Medulla oblongata (tissue), 1 donor: ENCODE measurements around the gene MTHFS.
"Not testable (repeated sequence)": the region's sequence is repeated elsewhere in the genome, so short reads cannot be mapped to it uniquely, and the experiment has no call there.

Experiments used
- DNase-seq: peaks from one replicate; pipeline ENCODE4 v3.0.0-alpha.2; 2015; ENCODE audit errors: extremely low spot score

MTHFS gene

DNA sequence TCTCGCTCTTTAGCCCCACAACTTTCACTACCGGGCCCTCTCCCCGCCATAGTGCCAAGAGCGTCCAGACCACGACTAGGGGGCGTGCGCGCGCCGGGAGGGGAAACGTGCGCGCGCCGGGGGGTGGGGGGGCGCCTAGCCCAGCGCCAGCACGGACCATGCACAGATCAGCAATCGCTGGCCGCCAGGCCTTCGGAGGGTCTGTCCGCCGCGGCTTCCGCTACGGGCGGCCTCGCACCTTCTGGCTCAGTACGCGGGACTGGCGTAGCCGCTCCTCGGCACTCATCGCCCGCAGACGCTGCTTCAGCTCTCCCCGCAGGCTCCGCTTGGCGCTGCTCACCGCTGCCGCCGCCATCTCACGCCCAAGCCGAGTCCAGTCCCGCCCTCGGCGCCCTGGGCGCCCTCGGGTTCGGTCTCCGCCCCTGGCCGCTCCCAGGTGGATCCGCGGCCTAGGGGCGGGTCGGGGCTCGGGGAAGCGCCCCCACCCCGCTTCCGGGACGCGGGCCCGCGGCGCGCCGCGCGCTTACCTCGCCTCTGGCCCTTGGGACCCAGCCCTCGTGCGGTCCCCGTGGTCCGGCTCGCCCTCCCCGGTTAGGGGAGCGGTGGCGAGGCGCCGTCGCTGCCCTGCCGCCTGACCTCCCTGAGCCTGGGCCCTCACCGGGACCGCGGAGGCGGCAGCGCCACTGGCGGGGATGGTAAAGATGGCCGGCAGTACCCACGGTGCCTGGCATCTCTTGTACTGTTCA, at the start of gene MTHFS:
MTHFS (minus strand) TSS at position 381 of the 746 bp plus-strand sequence; CDS start at position 355, 26 bp downstream.
- peak; percentile 87 for DNase-seq

DNA sequence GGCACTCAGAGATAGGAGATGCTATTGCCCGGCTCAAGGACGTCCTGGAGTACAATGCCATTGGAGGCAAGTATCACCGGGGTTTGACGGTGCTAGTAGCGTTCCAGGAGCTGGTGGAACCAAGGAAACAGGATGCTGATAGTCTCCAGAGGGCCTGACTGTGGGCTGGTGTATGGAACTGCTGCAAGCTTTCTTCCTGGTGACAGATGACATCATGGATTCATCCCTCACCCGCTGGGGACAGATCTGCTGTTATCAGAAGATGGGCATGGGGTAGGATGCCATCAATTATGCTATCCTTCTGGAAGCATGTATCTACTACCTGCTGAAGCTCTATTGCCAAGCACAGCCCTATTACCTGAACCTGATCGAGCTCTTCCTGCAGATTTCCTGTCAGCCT, 47.8 kb upstream of the MTHFS start:
- DNase-seq = no peak

DNA sequence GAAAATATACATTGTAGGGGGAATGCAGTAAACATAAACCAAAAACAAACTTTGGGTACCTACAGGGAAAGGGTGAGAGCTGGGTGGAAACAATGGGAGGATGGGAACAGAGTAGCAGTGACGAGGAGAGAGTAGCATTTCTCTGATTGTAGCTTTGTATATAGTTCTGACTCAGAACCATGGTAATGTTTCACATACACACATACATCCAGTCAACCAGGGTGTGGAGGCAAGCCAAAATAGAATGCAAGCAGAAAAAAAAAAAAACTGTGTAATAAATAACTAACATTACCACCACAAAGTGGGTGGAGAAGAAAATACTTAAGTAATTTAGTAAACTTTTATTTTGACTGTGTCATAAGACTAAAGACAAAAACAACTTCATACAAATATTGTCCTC, 47.0 kb upstream of the MTHFS start:
- DNase-seq = no peak

DNA sequence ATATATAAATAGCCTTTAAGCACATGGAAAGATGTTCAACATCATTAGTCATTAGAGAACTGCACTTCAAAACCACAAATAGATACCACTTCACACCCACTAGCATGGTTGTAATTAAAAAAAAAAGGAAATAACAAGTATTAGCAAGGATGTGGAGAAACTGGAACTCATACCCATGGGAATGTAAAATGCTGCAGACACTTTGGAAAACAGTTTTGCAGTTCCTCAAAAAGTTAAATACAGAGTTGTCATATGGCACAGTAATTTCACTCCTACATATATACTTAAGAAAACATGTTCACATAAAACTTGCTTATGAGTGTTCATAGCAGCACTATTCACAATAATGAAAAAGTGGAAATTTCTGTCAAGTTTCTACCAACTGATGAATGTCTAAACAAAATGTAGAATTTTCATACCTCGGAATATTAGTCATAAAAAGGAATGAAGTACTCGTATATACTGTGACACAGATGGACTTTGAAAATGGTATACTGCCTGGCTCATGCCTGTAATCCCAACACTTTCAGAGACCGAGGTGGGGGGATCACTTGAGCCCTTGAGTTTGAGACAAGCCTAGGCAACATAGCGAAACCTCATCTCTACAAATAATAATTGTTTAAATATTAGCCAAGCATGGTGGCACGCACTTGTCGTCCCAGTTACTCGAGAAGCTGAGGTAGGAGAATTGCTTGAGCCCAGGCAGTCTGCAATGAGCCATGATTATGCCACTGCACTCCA, 46.1 kb upstream of the MTHFS start:
- no peak for DNase-seq

DNA sequence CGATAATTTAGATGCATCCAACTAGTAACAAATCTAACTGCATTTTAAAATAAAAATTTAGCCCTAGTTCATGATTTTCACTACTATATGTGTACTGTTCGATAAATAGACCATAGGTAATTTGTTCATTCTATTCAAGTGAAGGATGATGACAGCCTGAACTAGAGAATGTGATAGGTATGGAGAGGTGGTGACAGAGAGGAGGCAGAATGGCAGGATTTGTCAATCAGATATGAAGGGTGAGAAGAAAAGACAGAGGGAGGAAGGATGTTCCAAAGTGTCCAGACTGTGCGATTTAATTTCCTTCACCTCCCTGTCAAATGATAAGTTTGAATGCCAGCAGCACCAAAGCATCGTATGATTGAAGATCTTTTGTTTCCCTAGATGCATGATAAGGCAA, 42.6 kb upstream of the MTHFS start:
- DNase-seq = no peak

DNA sequence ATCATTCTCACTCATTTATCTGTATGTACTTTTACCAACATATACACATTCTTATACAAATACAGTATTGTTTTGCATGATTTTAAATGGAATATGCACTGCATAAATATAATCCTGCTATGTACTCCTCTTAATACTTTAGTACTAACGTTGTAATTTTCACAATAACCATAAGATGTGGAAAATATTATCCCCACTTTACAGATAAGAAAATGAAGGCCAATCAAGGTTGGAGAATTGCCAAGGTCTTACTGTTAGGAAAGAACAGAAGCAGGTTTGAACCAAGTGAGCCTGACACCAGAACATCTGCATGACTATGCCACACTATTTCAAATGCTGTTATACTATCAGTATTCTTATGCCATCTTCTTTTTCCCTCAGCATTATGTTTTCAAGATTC, 41.3 kb upstream of the MTHFS start:
- no peak for DNase-seq

DNA sequence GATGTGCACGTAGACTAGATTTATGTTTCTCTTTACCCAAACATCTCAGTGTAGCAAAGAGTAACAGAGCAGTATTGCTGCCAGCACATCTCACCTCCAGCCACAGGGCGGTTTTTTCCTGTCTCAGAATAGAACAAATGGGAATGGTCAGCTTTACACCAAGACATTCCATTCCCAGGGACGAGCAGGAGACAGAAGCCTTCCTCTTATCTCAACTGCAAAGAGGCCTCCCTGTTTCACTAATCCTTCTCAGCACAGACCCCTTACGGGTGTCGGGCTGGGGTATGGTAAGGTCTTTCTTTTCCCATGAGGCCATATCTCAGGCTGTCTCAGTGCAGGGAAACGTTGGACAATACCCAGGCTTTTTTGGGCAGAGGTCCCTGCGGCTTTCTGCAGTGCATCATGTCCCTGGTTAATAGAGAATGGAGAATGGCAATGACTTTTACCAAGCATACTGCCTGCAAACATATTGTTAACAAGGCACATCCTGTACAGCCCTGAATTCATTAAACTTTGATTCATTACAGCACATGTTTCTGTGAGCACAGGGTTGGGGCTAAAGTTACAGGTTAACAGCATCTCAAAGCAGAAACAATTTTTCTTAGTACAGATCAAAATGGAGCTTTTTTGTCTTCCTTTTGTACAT, 38.9 kb upstream of the MTHFS start:
- DNase-seq = not testable (repeated sequence)

DNA sequence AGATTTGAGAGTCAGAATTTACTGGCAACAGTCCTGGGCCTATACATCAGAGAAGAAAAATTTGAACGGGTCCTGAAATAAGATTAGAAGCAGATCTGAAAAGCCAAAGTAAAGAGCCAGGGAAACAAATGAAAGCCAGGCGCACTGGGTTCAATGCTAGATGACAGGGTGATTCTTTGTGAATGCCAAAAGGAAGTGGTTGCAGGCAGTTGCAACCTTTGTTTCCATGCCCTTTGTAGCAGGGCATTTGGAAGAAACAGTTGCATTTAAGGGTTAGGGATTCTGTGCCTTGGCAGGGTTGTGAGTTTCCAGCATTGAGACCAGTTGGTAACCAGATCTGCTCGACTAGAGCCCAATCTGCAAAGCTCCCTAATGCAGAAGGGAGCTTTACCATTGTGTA, 36.4 kb upstream of the MTHFS start:
- DNase-seq = no peak

DNA sequence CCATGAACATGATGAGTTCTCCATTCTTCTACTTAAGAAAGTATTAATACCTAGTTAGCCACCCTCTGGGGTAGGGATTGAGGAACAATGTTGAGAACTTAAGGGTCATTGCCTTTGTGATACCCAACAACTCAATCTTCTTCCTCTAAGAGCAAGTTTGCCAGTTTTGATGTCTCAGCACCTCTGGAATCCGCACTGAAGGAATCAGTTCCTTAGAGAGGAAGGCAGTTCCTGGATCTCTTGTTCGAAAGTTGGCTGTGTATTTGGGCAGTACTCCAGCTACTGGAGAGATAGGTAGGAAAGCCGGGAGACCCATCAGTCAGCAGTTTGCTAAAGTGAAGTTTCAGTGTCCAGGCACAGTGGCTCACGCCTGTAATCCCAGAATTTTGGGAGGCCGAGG, 35.6 kb upstream of the MTHFS start:
- DNase-seq = peak; percentile 35

DNA sequence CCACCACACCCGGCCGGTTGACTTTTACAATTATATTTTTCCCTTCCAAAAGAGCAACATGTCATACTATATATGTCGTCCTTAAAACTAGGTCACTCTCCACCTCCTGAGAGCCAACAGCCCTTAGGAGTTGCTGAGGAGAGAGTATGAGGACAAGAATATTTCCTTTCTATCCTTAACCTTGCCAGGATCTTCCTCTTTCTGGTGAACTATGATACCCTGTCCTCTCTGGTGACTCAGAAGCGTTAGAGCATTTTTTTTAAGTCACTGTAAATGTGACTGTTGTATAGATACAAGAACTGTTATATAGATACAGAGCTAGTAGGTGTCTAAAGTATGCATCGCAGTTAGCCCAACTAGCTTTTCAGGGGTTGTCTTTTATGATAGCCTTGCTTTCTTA, 33.7 kb upstream of the MTHFS start:
- no peak for DNase-seq

DNA sequence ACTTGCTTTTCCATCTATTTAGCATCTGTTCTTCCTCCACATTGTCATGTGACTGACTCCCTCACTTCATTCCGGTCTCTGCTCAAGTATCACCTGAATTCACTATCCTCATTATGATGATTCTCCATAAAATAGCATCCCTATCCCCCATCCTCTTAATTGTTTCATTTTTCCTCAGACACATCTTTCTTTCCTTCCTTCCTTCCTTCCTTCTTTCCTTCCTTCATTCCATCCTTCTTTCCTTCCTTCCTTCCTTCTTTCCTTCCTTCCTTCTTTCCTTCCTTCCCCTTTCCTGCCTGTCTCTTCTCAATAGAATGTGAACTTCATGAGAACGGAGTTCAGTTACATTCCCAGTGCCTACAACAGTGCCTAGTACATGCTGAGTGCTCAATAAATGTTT, 32.6 kb upstream of the MTHFS start:
- DNase-seq = no peak

DNA sequence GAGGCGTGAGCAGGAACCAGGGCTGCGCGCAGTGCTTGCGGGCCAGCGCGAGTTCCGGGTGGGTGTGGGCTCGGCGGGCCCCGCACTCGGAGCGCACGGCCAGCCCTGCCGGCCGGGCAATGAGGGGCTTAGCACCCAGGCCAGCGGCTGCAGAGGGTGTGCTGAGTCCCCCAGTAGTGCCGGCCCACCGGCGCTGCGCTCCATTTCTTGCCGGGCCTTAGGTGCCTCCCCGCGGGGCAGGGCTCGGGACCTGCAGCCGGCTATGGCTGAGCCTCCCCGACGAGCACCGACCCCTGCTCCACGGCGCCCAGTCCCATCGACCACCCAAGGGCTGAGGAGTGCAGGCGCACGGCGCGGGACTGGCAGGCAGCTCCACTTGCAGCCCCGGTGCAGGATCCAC, 29.3 kb upstream of the MTHFS start:
- not testable (repeated sequence) for DNase-seq

DNA sequence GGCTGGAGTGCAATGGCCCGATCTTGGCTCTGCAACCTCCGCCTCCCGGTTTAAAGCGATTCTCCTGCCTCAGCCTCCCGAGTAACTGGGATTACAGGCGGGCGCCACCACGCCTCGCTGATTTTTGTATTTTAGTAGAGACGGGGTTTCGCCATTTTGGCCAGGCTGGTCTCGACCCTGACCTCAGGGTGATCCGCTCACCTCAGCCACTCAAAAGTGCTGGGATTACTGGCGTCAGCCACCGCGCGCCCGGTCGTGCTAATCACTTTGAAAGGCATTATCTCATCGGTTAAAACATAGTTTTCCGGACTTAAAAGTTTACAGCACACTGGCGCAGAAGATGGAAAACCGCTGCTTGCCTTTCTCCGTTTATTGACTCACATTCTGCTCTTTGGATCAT, 27.6 kb upstream of the MTHFS start:
- DNase-seq = no peak

DNA sequence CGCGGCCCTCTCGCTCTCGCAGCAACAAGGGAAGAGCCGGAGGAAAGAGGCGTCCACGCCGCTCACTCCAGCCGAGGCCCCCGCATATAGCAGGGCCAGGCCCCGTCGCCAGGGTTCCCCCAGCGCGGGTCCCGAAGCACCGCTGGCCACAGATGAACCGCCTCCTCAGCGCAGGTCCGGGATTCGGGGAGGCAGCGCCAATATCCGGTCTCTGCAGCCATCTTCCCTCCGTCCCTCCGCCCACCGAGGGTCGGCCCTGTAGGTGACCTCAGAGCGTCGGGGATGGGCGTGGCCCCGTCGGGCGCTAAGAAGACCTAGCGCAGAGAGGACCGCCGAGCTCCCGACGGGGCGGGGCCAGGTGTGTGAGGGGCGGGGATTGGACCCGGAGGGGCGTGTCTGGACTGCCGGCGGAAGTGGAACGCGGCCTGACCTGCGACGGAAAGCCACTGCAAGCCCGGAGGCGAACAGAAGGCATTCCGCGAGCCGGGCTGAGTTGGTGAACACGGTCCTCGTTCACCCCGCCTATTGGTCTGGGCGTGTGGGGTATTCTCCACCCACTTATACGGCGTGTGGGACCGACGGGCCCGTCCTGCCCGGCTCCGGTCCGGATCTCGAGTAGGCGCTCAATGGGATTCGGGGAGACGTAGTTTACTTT, 26.8 kb upstream of the MTHFS start:
- DNase-seq = peak; percentile 89

DNA sequence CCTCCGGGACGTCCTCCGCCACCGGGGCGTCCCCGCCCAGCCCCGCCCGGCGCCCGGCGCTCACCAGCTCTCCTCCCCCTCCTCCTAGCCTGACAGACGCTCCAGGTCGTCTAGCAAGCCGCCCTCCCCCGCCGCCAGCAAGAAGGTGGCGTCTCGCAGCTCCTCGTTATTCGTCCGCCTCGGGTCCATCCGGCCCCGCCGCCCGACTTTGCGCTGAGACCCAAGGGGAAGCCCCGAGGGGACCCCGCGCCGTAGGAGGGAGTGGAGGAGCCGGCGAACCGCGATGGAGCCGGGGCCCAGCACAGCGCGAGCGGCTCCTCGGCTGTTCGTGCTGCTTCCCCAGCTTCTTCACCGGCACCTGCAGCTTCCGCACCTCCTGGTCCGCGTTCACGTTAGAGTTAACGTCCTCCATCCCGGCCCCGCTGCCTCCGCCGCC, 26.3 kb upstream of the MTHFS start:
- DNase-seq = peak; percentile 30

DNA sequence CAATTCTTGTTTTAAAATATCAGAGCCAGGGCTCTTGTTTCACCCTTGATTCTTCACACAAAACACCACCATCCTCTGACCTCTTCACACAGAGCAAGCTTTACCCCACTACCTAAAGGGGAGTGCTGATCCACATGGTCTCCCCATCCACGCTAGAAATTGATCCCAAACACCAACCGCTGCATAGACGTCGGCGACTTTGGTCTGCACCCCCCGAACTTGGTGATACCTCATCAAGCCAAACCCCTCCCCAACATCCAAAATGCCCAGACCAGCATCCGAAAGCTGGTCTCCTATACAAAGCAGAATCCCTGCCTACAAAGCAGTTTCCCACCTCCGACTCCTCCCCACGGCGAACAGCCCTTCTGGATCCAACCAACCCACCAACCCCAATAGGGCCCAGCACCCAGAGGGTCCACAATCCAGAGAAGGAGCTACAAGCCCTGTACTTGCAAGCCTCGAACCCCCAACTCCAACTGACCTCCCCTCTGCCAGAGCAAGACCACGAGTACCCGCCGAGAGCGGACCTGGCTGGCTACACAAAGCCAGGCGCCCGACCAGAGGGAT, 25.8 kb upstream of the MTHFS start:
- DNase-seq = no peak

DNA sequence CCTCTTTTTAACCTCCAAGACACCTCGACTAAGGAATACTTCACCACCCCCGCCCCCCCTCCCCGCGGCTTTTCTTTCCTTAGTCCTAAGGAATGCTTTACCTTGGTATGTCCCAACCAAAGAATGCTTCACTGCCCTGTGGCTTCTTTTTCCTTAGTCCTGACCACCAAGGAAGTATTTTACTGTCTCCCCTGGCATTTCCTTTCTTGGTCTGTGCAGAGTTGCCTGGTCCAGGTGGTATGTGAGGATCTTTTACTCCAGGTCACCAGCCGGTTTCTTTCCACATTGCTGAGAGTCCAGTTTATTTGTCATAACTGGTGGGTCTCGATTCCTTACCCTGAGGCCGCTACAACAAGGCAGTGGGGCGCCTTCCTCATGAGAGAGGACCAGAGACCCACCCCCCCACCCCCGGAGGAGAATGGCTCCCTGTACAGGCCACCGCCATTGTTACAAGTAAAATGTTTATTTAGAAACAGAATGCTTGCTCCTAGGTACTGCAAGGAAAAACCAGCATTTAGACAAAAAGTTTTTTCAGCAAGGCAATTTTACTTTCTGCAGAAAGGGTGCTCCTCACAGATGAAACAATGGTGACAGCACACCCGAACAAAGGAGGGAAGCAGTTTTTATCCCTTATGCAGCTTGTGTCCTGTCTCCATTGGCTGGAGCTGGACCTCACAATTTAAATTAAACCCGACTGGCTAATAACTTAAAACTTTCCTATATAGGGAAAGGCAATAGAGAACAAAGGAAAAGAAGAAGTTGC, 23.1 kb upstream of the MTHFS start:
- no peak for DNase-seq

DNA sequence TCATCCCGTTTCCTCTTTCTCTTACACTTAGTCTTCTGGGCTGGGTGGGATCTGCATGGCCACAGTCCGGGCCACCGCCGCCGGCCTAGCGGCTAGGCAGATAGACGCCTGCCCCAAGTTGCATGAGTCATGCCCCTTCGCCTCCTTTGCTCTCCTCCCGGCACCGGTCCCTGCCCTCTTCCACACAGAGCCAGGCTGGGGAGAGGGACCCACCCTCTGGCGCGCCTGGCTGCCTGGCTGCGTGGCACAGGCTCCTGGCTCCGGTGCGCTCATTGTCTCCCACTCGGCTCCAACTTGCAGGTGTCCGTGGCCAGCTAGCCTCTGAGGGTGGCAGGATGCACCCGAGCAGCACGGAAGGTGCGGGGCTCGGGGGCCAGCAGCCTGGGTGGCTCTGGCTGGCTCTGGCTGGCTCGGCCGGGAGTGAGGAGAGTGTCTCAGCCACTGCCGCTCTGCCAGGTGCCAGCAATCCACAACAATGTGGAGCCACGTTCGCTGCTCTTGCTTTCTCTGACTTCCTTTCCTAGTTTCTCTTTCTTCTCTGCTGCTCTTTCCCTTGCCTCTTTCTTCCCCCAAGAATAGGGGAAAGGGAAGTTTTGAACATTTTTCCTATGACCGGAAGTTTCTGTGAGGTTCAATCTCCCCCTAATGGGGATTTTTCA, 22.4 kb upstream of the MTHFS start:
- DNase-seq = no peak

DNA sequence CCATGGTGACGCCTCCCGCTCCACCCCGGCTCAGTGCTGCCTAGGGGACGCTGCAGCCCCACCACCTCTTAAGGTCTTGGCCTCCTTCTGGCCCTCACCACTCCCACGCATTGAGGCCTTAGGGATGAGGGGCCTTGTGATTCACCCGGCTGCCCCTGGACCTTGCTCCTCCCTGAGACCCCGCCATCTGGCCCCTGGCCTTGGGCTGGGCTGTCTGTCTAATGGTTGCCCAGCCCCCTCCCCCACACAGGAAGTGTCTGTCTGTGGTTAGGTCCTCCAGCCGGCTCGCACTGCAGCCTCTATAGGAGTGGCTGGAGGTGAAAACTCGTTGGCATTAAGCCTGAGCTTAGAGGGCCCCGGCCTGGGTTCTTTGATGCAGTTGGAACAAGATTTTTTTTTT, 21.5 kb upstream of the MTHFS start:
- DNase-seq = no peak

DNA sequence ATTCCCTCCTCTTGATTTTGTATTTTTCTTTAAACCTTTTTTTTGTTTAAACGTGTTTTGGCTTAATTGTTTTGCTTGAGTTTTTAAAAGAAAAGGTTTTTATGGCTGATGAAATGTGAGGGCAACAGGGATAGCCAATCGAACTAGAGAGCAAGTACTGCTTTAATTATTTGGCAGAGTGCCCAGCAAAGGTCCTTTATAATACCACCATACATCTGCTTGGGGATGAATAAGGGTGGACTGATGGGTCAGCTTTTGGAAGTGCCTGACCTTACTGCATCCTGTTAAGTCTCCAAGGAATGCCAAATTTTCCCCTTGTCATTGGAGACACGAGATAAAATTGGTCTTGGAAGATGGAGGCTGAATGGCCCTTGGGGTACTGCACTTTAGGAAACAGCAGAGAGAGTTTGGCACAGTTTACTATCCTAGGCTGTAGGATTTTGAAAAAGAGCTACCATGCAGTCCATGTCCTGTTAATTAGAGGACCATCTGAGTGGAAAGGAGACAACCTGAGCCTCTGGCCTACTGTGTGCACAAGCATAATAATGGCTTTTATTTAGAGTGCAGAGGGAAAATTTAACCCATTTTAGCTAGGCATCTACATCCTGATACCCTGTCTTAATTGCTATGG, 19.8 kb upstream of the MTHFS start:
- DNase-seq = no peak
